GM21529 (cell line): Measurements from ENCODE around the gene ITFG1.
"Not testable (repeated sequence)": the region's sequence is repeated elsewhere in the genome, so short reads cannot be mapped to it uniquely, and the experiment has no call there.

Experiments
- ATAC-seq: cut with Tn5 transposase; IDR thresholded peaks from one replicate; pipeline ENCODE4 v1.9.1; 2021; ENCODE audit not compliant: unreplicated experiment

The ITFG1 gene

GRCh38 chr16:47342055-47342454 lies 118.8 kb downstream of the ITFG1 start:
- ATAC-seq: no peak

GRCh38 chr16:47330562-47330961 lies 130.3 kb downstream of the ITFG1 start:
- not testable (repeated sequence) for ATAC-seq

- ATAC-seq: not testable (repeated sequence)
These were observed 136.6 kb downstream of the ITFG1 start for GRCh38 chr16:47324309-47324708.

GRCh38 chr16:47323241-47323640 lies 137.6 kb downstream of the ITFG1 start:
- no peak for ATAC-seq

GRCh38 chr16:47320546-47321310 lies 140.1 kb downstream of the ITFG1 start:
- no peak for ATAC-seq

GRCh38 chr16:47317465-47318240 lies 143.2 kb downstream of the ITFG1 start:
- no peak for ATAC-seq

- ATAC-seq: no peak
These were observed 144.3 kb downstream of the ITFG1 start for GRCh38 chr16:47316442-47317015.

GRCh38 chr16:47311738-47312505 lies 148.9 kb downstream of the ITFG1 start:
- no peak for ATAC-seq

- ATAC-seq: no peak
These were observed 150.1 kb downstream of the ITFG1 start for GRCh38 chr16:47310792-47311211.

GRCh38 chr16:47309581-47310312 lies 151.1 kb downstream of the ITFG1 start:
- ATAC-seq: no peak

GRCh38 chr16:47308601-47309000 lies 152.3 kb downstream of the ITFG1 start:
- ATAC-seq: no peak

- ATAC-seq: no peak
These were observed 156.3 kb downstream of the ITFG1 start for GRCh38 chr16:47304563-47304962.

- no peak for ATAC-seq
These were observed 161.3 kb downstream of the ITFG1 start for GRCh38 chr16:47299587-47299986.

GRCh38 chr16:47284999-47285398 lies 175.9 kb downstream of the ITFG1 start:
- no peak for ATAC-seq

GRCh38 chr16:47278306-47278970 lies 182.4 kb downstream of the ITFG1 start:
- no peak for ATAC-seq

- no peak for ATAC-seq
These were observed 184.3 kb downstream of the ITFG1 start for GRCh38 chr16:47276522-47276921.

- no peak for ATAC-seq
These were observed 197.9 kb downstream of the ITFG1 start for GRCh38 chr16:47262938-47263337.

- ATAC-seq: no peak
These were observed 200.4 kb downstream of the ITFG1 start for GRCh38 chr16:47260503-47260902.

- no peak for ATAC-seq
These were observed 201.9 kb downstream of the ITFG1 start for GRCh38 chr16:47258874-47259461.

GRCh38 chr16:47254756-47255155 lies 206.1 kb downstream of the ITFG1 start:
- ATAC-seq: no peak
